ENCODE measurements around the gene AKAP12. TPM values are rescaled to one million over a fixed set of nuclear protein-coding genes. Genes with fewer than 3 reads are reported as not detected.
"Not testable (repeated sequence)": the region's sequence is repeated elsewhere in the genome, so short reads cannot be mapped to it uniquely, and the experiment has no call there.

AKAP12 gene
- total RNA-seq, 2 donors from 2014 or later: 4.7 TPM; not detected in 1

GRCh38 chr6:151294561-151295101, 54.9 kb downstream of the AKAP12 start:
- Mint-ChIP-seq H3K4me3 (no peak overlapping the region), H3K4me1 (ENCODE audit: low read depth in 2 of 2) (peaks cover 14% of the 10 kb centered on the region in 2 donors), H3K36me3 (no peaks in the 10 kb centered on the region), H3K27ac (no peak overlapping the region), H3K9me3 (no peaks in the 10 kb centered on the region), H3K27me3 (peaks cover 46 to 69% of the 10 kb centered on the region in 2 donors)
- ATAC-seq (no peak), DNase-seq (ENCODE audit: low spot score) (no peak)

GRCh38 chr6:151297886-151298285, 58.1 kb downstream of the AKAP12 start:
- Mint-ChIP-seq H3K4me3 (no peak overlapping the region), H3K36me3 (no peaks in the 10 kb centered on the region), H3K27me3 (peaks cover 34 to 61% of the 10 kb centered on the region in 2 donors), H3K9me3 (no peaks in the 10 kb centered on the region), H3K4me1 (ENCODE audit: low read depth in 2 of 2) (no peaks in the 10 kb centered on the region), H3K27ac (no peak overlapping the region)
- DNase-seq (ENCODE audit: low spot score) (no peak), ATAC-seq (no peak)

GRCh38 chr6:151299011-151299410, 59.2 kb downstream of the AKAP12 start:
- Mint-ChIP-seq H3K9me3 (no peaks in the 10 kb centered on the region), H3K27ac (no peak overlapping the region), H3K4me3 (no peak overlapping the region), H3K4me1 (ENCODE audit: low read depth in 2 of 2) (no peaks in the 10 kb centered on the region), H3K27me3 (peaks cover 26 to 55% of the 10 kb centered on the region in 2 donors), H3K36me3 (no peaks in the 10 kb centered on the region)
- no peak for DNase-seq (ENCODE audit: low spot score)
- no peak for ATAC-seq

GRCh38 chr6:151300267-151300991, 60.7 kb downstream of the AKAP12 start:
- Mint-ChIP-seq H3K9me3 (no peaks in the 10 kb centered on the region), H3K4me3 (no peak overlapping the region), H3K4me1 (ENCODE audit: low read depth in 2 of 2) (no peaks in the 10 kb centered on the region), H3K27ac (no peak overlapping the region), H3K36me3 (no peaks in the 10 kb centered on the region), H3K27me3 (peaks cover 23 to 49% of the 10 kb centered on the region in 2 donors)
- ATAC-seq (no peak), DNase-seq (ENCODE audit: low spot score) (no peak)

GRCh38 chr6:151301547-151301946, 61.8 kb downstream of the AKAP12 start:
- Mint-ChIP-seq H3K36me3 (no peaks in the 10 kb centered on the region), H3K27ac (no peak overlapping the region)
- no peak for ATAC-seq

GRCh38 chr6:151303231-151303630, 63.5 kb downstream of the AKAP12 start:
- DNase-seq (ENCODE audit: low spot score): no peak
- Mint-ChIP-seq H3K4me3 (no peak overlapping the region), H3K9me3 (no peaks in the 10 kb centered on the region), H3K27me3 (peaks cover 24 to 47% of the 10 kb centered on the region in 2 donors), H3K27ac (no peak overlapping the region), H3K4me1 (ENCODE audit: low read depth in 2 of 2) (no peaks in the 10 kb centered on the region), H3K36me3 (no peaks in the 10 kb centered on the region)
- no peak for ATAC-seq

More at GRCh38 chr6:151301547-151301946, 61.8 kb downstream of the AKAP12 start:
- Mint-ChIP-seq H3K9me3 (no peaks in the 10 kb centered on the region), H3K4me1 (ENCODE audit: low read depth in 2 of 2) (no peaks in the 10 kb centered on the region), H3K27me3 (peaks cover 27 to 49% of the 10 kb centered on the region in 2 donors), H3K4me3 (no peak overlapping the region)
- no peak for DNase-seq (ENCODE audit: low spot score)

- no peak for DNase-seq (ENCODE audit: low spot score)
- ATAC-seq: no peak
- Mint-ChIP-seq H3K36me3 (no peaks in the 10 kb centered on the region), H3K27ac (no peak overlapping the region), H3K4me1 (ENCODE audit: low read depth in 2 of 2) (no peaks in the 10 kb centered on the region), H3K9me3 (no peaks in the 10 kb centered on the region), H3K27me3 (peaks cover 12 to 33% of the 10 kb centered on the region in 2 donors), H3K4me3 (no peak overlapping the region)
Measured at GRCh38 chr6:151306269-151306783, 66.6 kb downstream of the AKAP12 start.

- Mint-ChIP-seq H3K27me3 (peaks cover 11 to 31% of the 10 kb centered on the region in 2 donors), H3K27ac (no peak overlapping the region), H3K4me1 (ENCODE audit: low read depth in 2 of 2) (no peaks in the 10 kb centered on the region), H3K9me3 (no peaks in the 10 kb centered on the region), H3K4me3 (no peak overlapping the region), H3K36me3 (no peaks in the 10 kb centered on the region)
- ATAC-seq (no peak), DNase-seq (ENCODE audit: low spot score) (no peak)
Measured at GRCh38 chr6:151307501-151307900, 67.7 kb downstream of the AKAP12 start.

- Mint-ChIP-seq H3K27ac (no peak overlapping the region), H3K9me3 (no peaks in the 10 kb centered on the region), H3K4me3 (no peak overlapping the region), H3K36me3 (no peaks in the 10 kb centered on the region), H3K4me1 (ENCODE audit: low read depth in 2 of 2) (no peaks in the 10 kb centered on the region), H3K27me3 (peaks cover 11 to 31% of the 10 kb centered on the region in 2 donors)
- ATAC-seq (no peak), DNase-seq (ENCODE audit: low spot score) (no peak)
Measured at GRCh38 chr6:151309619-151310018, 69.9 kb downstream of the AKAP12 start.

GRCh38 chr6:151310279-151310678, 70.5 kb downstream of the AKAP12 start:
- no peaks in the 10 kb centered on the region for H3K36me3 Mint-ChIP-seq
- H3K9me3 Mint-ChIP-seq: no peaks in the 10 kb centered on the region
- no peak for ATAC-seq
- DNase-seq (ENCODE audit: low spot score): no peak
- H3K4me3 Mint-ChIP-seq: no peak overlapping the region
- no peaks in the 10 kb centered on the region for H3K4me1 Mint-ChIP-seq (ENCODE audit: low read depth in 2 of 2)
- peaks cover 11 to 26% of the 10 kb centered on the region in 2 donors for H3K27me3 Mint-ChIP-seq
- H3K27ac Mint-ChIP-seq: no peak overlapping the region

GRCh38 chr6:151310852-151311767, 71.3 kb downstream of the AKAP12 start:
- Mint-ChIP-seq H3K27me3 (peaks cover 8 to 18% of the 10 kb centered on the region in 2 donors), H3K27ac (no peak overlapping the region), H3K4me3 (no peak overlapping the region), H3K9me3 (no peaks in the 10 kb centered on the region), H3K36me3 (peaks cover 5% of the 10 kb centered on the region), H3K4me1 (ENCODE audit: low read depth in 2 of 2) (no peaks in the 10 kb centered on the region)
- DNase-seq (ENCODE audit: low spot score) (no peak), ATAC-seq (no peak)

GRCh38 chr6:151313066-151313491, 73.3 kb downstream of the AKAP12 start:
- ATAC-seq: no peak

GRCh38 chr6:151315661-151316060, 75.9 kb downstream of the AKAP12 start:
- not testable (repeated sequence) for H3K27ac Mint-ChIP-seq, H3K4me3 Mint-ChIP-seq, H3K9me3 Mint-ChIP-seq

More at GRCh38 chr6:151313066-151313491, 73.3 kb downstream of the AKAP12 start:
- Mint-ChIP-seq H3K4me3 (no peak overlapping the region), H3K27me3 (peaks cover 7 to 10% of the 10 kb centered on the region in 2 donors), H3K36me3 (peaks cover 5% of the 10 kb centered on the region), H3K27ac (no peak overlapping the region), H3K9me3 (no peaks in the 10 kb centered on the region), H3K4me1 (ENCODE audit: low read depth in 2 of 2) (no peaks in the 10 kb centered on the region)
- DNase-seq (ENCODE audit: low spot score): no peak

More at GRCh38 chr6:151315661-151316060, 75.9 kb downstream of the AKAP12 start:
- not testable (repeated sequence) for H3K4me1 Mint-ChIP-seq (ENCODE audit: low read depth in 2 of 2); DNase-seq (ENCODE audit: low spot score); ATAC-seq; H3K36me3 Mint-ChIP-seq
- H3K27me3 Mint-ChIP-seq: peaks cover 5 to 16% of the 10 kb centered on the region in 2 donors

Data from natural killer cell treated with Interleukin-12 subunit alpha and Interleukin-12 subunit beta and Interleukin-15 and Interleukin-18, amount 100 ng/mL, for 72 hours (primary cell).